ENCODE data around the gene CACYBP.

Gene CACYBP

DNA sequence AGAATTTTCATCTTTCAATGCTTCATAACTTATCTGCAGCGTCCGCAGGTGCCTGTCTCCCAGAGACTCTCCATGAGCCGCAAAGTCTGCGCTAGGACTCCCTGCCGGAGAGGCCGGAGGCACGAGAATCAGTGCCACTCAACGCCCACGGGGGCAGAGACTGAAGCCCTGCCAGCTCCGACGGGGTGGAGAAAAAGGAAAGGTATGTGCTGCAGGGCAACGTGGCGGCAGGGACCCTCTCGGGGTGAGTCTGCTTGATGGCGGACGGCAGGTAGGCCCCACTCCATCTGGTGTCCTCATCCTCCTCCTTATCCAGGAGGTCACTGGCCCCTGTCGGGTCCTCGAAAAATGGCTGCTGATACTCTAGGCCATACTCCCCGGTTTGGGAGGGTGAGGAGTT is 45.4 kb downstream of the CACYBP start:
- no peak for DNase-seq (ENCODE audit: low read depth)
- TF ChIP-seq, protein P1, sequence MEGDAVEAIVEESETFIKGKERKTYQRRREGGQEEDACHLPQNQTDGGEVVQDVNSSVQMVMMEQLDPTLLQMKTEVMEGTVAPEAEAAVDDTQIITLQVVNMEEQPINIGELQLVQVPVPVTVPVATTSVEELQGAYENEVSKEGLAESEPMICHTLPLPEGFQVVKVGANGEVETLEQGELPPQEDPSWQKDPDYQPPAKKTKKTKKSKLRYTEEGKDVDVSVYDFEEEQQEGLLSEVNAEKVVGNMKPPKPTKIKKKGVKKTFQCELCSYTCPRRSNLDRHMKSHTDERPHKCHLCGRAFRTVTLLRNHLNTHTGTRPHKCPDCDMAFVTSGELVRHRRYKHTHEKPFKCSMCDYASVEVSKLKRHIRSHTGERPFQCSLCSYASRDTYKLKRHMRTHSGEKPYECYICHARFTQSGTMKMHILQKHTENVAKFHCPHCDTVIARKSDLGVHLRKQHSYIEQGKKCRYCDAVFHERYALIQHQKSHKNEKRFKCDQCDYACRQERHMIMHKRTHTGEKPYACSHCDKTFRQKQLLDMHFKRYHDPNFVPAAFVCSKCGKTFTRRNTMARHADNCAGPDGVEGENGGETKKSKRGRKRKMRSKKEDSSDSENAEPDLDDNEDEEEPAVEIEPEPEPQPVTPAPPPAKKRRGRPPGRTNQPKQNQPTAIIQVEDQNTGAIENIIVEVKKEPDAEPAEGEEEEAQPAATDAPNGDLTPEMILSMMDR (conservative IDR thresholded peaks at IDR 0.05; ENCODE audit: control insufficient read depth, insufficient read depth, low read depth, low read length): no peak
- H3K4me3 ChIP-seq (ENCODE audit: control insufficient read depth, low read depth, low read length): no peak overlapping the region

DNA sequence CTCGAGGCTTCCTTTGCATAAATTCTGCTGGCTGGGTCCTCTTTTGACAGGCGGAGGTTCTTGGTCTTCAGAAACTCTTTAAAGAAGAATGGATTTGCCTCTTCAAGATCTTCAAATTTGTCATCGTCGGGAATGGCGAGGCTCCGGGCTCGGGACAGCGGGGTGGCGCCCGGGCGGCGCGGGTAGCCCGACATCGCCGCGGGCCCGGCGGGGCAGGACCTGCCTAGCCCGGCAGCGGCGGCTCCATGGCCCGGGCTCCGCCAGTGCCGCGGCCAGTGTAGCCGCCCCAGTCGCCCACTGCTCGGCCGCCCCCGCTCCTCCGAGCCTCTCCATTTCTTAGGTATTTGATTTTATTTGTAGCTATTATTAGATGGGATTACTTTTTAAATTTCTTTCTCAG is 45.8 kb downstream of the CACYBP start:
- TF ChIP-seq, protein P1 (conservative IDR thresholded peaks at IDR 0.05; ENCODE audit: control insufficient read depth, insufficient read depth, low read depth, low read length): no peak
- DNase-seq (ENCODE audit: low read depth): no peak
- H3K4me3 ChIP-seq (ENCODE audit: control insufficient read depth, low read depth, low read length): no peak overlapping the region

DNA sequence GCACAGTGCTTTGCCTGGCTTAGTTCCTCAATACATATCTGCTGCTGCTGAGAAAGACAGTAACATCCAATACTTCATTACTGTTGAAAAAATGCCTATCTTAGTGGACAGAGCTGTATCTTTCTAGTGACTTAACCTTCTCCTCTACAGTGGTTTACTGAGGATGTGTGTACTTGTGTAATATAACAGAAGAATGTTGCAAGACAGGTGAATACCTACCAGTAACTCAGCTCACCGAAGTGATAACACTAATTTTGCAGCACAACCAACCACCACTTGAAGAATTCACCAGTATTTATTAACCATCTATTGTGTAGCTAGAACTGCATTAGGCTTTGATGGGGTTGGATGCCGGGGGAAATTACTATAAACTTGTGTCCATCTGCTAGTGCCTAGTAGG is 51.2 kb downstream of the CACYBP start:
- no peak for DNase-seq (ENCODE audit: low read depth)
- TF ChIP-seq, protein P1 (conservative IDR thresholded peaks at IDR 0.05; ENCODE audit: control insufficient read depth, insufficient read depth, low read depth, low read length): no peak

DNA sequence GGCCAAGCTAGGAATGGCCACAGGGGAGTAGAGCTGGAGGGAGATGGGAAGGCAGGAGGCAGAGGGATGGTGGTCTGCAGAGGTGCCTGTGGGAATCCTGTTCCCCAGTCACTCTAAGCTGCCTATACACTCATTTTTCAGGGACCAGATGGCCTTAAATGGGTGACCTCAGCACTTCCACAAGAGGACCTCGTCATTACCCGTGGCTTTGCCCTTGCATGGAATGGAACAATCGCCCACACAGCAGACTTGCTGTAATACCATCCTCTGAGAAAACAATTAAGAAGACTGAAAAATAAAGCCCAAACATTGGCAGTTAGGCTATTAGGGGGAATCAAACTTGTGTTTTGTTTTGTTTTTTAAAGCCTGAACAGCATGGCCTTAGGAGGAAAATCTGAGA is 55.0 kb downstream of the CACYBP start:
- TF ChIP-seq, protein P1 (conservative IDR thresholded peaks at IDR 0.05; ENCODE audit: control insufficient read depth, insufficient read depth, low read depth, low read length): no peak

More for the DNA sequence above, 51.2 kb downstream of the CACYBP start:
- H3K4me3 ChIP-seq (ENCODE audit: control insufficient read depth, low read depth, low read length): no peak overlapping the region

More for the DNA sequence above, 55.0 kb downstream of the CACYBP start:
- H3K4me3 ChIP-seq (ENCODE audit: control insufficient read depth, low read depth, low read length): no peak overlapping the region
- no peak for DNase-seq (ENCODE audit: low read depth)

Measured in fibroblast of mammary gland (primary cell).